HepG2 (cell line): ENCODE data around the gene CHPF. TPM values are rescaled to one million over a fixed set of nuclear protein-coding genes. Genes with fewer than 3 reads are reported as not detected.

Source experiments
- HBP1 ChIP-seq: IDR thresholded peaks from 2 replicates; pipeline ENCODE4 v1.6.1; 2016; ENCODE audit warnings: low read depth, control low read depth
- NBN ChIP-seq: fragments of 450-650 bp; conservative IDR thresholded peaks from 2 replicates; pipeline ENCODE4 v1.6.1; 2017
- PPARG ChIP-seq: conservative IDR thresholded peaks from 2 replicates; pipeline ENCODE4 v1.6.1; 2016; ENCODE audit warnings: missing biosample characterization, missing genetic modification reagents
- TARDBP ChIP-seq: sonication (generic); formaldehyde crosslinking; IDR thresholded peaks from 2 replicates; pipeline ENCODE4 v1.8.0; 2022; ENCODE audit warnings: mild to moderate bottlenecking, missing genetic modification reagents
- THAP11 ChIP-seq: IDR thresholded peaks from 2 replicates; pipeline ENCODE4 v1.6.1; 2016; ENCODE audit warnings: missing biosample characterization, missing genetic modification reagents
- ZBTB4 ChIP-seq: sonication (generic); formaldehyde crosslinking; IDR thresholded peaks from 2 replicates; pipeline ENCODE4 v1.4.0; 2020; ENCODE audit warnings: missing genetic modification reagents, mild to moderate bottlenecking, borderline replicate concordance
- ZNF770 ChIP-seq: sonication (generic); formaldehyde crosslinking; IDR thresholded peaks from 2 replicates; pipeline ENCODE4 v1.5.0; 2020; ENCODE audit warnings: mild to moderate bottlenecking, missing genetic modification reagents
- ZNF83 ChIP-seq: sonication (generic); formaldehyde crosslinking; IDR thresholded peaks from 2 replicates; pipeline ENCODE4 v1.4.0; 2020; ENCODE audit warnings: missing genetic modification reagents, mild to moderate bottlenecking, borderline replicate concordance
- polyA plus RNA-seq, 8 experiments: library from polyadenylated mRNA; depleted of rRNA in 3 of 8; stranded (reverse) in 7 of 8; unstranded in 1 of 8; fragments of >200 nt; fragmentation: Illumina TruSeq in 4 of 8; extraction: Trizol in 4 of 8; gene quantifications; 2 replicates each; pipeline versions ENCODE4 v1.2.1 to v1.2.3, GENCODE V29; 2011 to 2016; ENCODE audit warnings: low read depth in 4 of 8, missing spikeins in 1 of 8, mixed read lengths in 1 of 8; ENCODE audit not compliant: insufficient read depth in 1 of 8
- total RNA-seq, 5 experiments: library from RNA; depleted of rRNA; stranded (reverse); fragments of >200 nt; fragmentation: Illumina TruSeq; extraction: Trizol; gene quantifications; 2 replicates each; pipeline ENCODE4 v1.2.3, GENCODE V29; 2016; ENCODE audit warnings: low read depth in 1 of 5

Gene CHPF
- total and polyA plus RNA-seq, 2 of the 13 experiments (the other 11 are each of a cell fraction or from before 2014, with no cell fraction given), result 79.6 to 111 TPM

- no peak for TF ChIP-seq ZBTB4
- no peak for TF ChIP-seq ZNF770 (CRISPR knock-in tag)
- TF ChIP-seq THAP11, result no peak
- TF ChIP-seq ZNF83 (CRISPR knock-in tag), result no peak
- TF ChIP-seq NBN, result no peak
- TF ChIP-seq TARDBP (CRISPR knock-in tag), result peak; percentile 63
- no peak for TF ChIP-seq HBP1 (CRISPR knock-in tag)
- TF ChIP-seq PPARG (CRISPR knock-in tag), result no peak
Measured at GRCh38 chr2:219496825-219497494, 46.6 kb downstream of the CHPF start (continued).
